HL-60 (cell line): Measurements from ENCODE around the gene RUNX1.

Source experiments
- DNase-seq, 2 experiments: peaks; one replicate each; pipeline ENCODE4 v3.0.0-alpha.2; 2010 to 2020; ENCODE audit warnings: low read depth in 1 of 2, low spot score in 1 of 2
- H3K27ac ChIP-seq: fragments of 250-450 bp; sonication (Bioruptor Pico); replicated peaks from 2 replicates; pipeline ENCODE4 v1.5.1; 2020; ENCODE audit warnings: mild to moderate bottlenecking, moderate library complexity
- H3K27me3 ChIP-seq: fragments of 250-450 bp; sonication (Bioruptor Pico); 2 replicates; pipeline ENCODE4 v1.5.1; 2021; ENCODE audit warnings: mild to moderate bottlenecking, moderate library complexity; ENCODE audit not compliant: insufficient read depth, poor library complexity, severe bottlenecking
- H3K4me3 ChIP-seq: replicated peaks from 2 replicates; pipeline ENCODE4 v1.5.1; 2011; ENCODE audit warnings: mild to moderate bottlenecking, control low read depth, low read length; ENCODE audit not compliant: insufficient read depth
- GABPA ChIP-seq: IDR thresholded peaks from 2 replicates; pipeline ENCODE4 v1.6.1; 2012; ENCODE audit warnings: low read depth
- POLR2AphosphoS5 ChIP-seq: IDR thresholded peaks from 2 replicates; pipeline ENCODE4 v1.6.1; 2012; ENCODE audit warnings: low read depth
- SPI1 ChIP-seq: IDR thresholded peaks from 2 replicates; pipeline ENCODE4 v1.6.1; 2012; ENCODE audit warnings: low read depth, mild to moderate bottlenecking, borderline replicate concordance
- TF ChIP-seq, protein P1 (sequence below): IDR thresholded peaks from 2 replicates; pipeline ENCODE4 v1.6.1; 2012; ENCODE audit warnings: low read depth; ENCODE audit not compliant: insufficient replicate concordance
- TF ChIP-seq, protein P2 (sequence below): IDR thresholded peaks from one replicate; pipeline ENCODE4 v1.5.1; 2011; ENCODE audit warnings: low read length, control low read depth, inconsistent platforms; ENCODE audit not compliant: insufficient read depth

RUNX1 gene

GRCh38 chr21:34858559-34858958 lies 190.5 kb downstream of the RUNX1 start:
- no peak for DNase-seq
- no peak overlapping the region for H3K4me3 ChIP-seq
- no peak for TF ChIP-seq GABPA
- TF ChIP-seq, protein P1, sequence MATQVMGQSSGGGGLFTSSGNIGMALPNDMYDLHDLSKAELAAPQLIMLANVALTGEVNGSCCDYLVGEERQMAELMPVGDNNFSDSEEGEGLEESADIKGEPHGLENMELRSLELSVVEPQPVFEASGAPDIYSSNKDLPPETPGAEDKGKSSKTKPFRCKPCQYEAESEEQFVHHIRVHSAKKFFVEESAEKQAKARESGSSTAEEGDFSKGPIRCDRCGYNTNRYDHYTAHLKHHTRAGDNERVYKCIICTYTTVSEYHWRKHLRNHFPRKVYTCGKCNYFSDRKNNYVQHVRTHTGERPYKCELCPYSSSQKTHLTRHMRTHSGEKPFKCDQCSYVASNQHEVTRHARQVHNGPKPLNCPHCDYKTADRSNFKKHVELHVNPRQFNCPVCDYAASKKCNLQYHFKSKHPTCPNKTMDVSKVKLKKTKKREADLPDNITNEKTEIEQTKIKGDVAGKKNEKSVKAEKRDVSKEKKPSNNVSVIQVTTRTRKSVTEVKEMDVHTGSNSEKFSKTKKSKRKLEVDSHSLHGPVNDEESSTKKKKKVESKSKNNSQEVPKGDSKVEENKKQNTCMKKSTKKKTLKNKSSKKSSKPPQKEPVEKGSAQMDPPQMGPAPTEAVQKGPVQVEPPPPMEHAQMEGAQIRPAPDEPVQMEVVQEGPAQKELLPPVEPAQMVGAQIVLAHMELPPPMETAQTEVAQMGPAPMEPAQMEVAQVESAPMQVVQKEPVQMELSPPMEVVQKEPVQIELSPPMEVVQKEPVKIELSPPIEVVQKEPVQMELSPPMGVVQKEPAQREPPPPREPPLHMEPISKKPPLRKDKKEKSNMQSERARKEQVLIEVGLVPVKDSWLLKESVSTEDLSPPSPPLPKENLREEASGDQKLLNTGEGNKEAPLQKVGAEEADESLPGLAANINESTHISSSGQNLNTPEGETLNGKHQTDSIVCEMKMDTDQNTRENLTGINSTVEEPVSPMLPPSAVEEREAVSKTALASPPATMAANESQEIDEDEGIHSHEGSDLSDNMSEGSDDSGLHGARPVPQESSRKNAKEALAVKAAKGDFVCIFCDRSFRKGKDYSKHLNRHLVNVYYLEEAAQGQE, result no peak
- TF ChIP-seq POLR2AphosphoS5, result no peak
- TF ChIP-seq SPI1, result no peak
- TF ChIP-seq, protein P2, sequence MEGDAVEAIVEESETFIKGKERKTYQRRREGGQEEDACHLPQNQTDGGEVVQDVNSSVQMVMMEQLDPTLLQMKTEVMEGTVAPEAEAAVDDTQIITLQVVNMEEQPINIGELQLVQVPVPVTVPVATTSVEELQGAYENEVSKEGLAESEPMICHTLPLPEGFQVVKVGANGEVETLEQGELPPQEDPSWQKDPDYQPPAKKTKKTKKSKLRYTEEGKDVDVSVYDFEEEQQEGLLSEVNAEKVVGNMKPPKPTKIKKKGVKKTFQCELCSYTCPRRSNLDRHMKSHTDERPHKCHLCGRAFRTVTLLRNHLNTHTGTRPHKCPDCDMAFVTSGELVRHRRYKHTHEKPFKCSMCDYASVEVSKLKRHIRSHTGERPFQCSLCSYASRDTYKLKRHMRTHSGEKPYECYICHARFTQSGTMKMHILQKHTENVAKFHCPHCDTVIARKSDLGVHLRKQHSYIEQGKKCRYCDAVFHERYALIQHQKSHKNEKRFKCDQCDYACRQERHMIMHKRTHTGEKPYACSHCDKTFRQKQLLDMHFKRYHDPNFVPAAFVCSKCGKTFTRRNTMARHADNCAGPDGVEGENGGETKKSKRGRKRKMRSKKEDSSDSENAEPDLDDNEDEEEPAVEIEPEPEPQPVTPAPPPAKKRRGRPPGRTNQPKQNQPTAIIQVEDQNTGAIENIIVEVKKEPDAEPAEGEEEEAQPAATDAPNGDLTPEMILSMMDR, result no peak
- H3K27ac ChIP-seq, result no peak overlapping the region
- H3K27me3 ChIP-seq, result no peaks in the 10 kb centered on the region

- H3K27ac ChIP-seq, result no peak overlapping the region
- TF ChIP-seq, protein P1, result no peak
- TF ChIP-seq, protein P2, result no peak
- TF ChIP-seq POLR2AphosphoS5, result no peak; the same call in 1 of the 2 replicates
- no peak for TF ChIP-seq GABPA
- no peak for TF ChIP-seq SPI1
- no peak overlapping the region for H3K4me3 ChIP-seq
Measured at GRCh38 chr21:34857874-34858273, 191.2 kb downstream of the RUNX1 start.

GRCh38 chr21:34857122-34857713 lies 191.9 kb downstream of the RUNX1 start:
- H3K4me3 ChIP-seq, result no peak overlapping the region
- no peaks in the 10 kb centered on the region for H3K27me3 ChIP-seq
- no peak overlapping the region for H3K27ac ChIP-seq
- TF ChIP-seq POLR2AphosphoS5 (no peak), GABPA (no peak), SPI1 (no peak)
- TF ChIP-seq, protein P2, result no peak
- TF ChIP-seq, protein P1, result no peak
- no peak for DNase-seq

More at GRCh38 chr21:34857874-34858273, 191.2 kb downstream of the RUNX1 start:
- DNase-seq, result no peak
- no peaks in the 10 kb centered on the region for H3K27me3 ChIP-seq
